Stomach smooth muscle (tissue), 2 donors: Measurements from ENCODE around the gene NKTR.

ENCODE experiments used
- H3K27ac ChIP-seq: one replicate; pipeline ENCODE4 v1.7.0; 2013; ENCODE audit warnings: mild to moderate bottlenecking, low read length, inconsistent platforms
- H3K27me3 ChIP-seq, 2 donors: one replicate each; pipeline ENCODE4 v1.7.0; 2013; ENCODE audit warnings: low read length in 2 of 2; ENCODE audit not compliant: insufficient read depth in 2 of 2, control insufficient read depth in 1 of 2
- H3K36me3 ChIP-seq, 2 donors: one replicate each; pipeline ENCODE4 v1.7.0; 2013; ENCODE audit warnings: low read length in 2 of 2; ENCODE audit not compliant: control insufficient read depth in 2 of 2, insufficient read depth in 2 of 2
- H3K4me1 ChIP-seq: one replicate; pipeline ENCODE4 v1.7.0; 2013; ENCODE audit warnings: low read length; ENCODE audit not compliant: control insufficient read depth, insufficient read depth
- H3K4me3 ChIP-seq, 2 donors: one replicate each; pipeline ENCODE4 v1.7.0; 2013; ENCODE audit warnings: low read length in 2 of 2
- H3K9ac ChIP-seq, 2 donors: one replicate each; pipeline ENCODE4 v1.7.0; 2013; ENCODE audit warnings: low read length in 2 of 2, mild to moderate bottlenecking in 1 of 2
- H3K9me3 ChIP-seq, 2 donors: one replicate each; pipeline ENCODE4 v1.7.0; 2013; ENCODE audit warnings: low read length in 2 of 2; ENCODE audit not compliant: control insufficient read depth in 2 of 2
- donor health status: healthy.
- donor health status: Pancreatic carcinoma.

NKTR gene

GRCh38 chr3:42651248-42652091, 51.0 kb downstream of the NKTR start:
- peaks cover 52% of the 10 kb centered on the region for H3K4me1 ChIP-seq
- peak overlapping the region in 1 of 2 donors; percentile 87 for H3K4me3 ChIP-seq
- H3K9ac ChIP-seq: peak overlapping the region; percentile 13 to 84
- peak overlapping the region; percentile 69 for H3K27ac ChIP-seq
- no peaks in the 10 kb centered on the region for H3K27me3 ChIP-seq
- H3K36me3 ChIP-seq: peaks cover 3 to 14% of the 10 kb centered on the region in 2 donors
- H3K9me3 ChIP-seq: no peaks in the 10 kb centered on the region

GRCh38 chr3:42652251-42652610, 51.7 kb downstream of the NKTR start:
- Histone ChIP-seq H3K27me3 (no peaks in the 10 kb centered on the region), H3K9me3 (no peaks in the 10 kb centered on the region), H3K36me3 (peaks cover 3 to 10% of the 10 kb centered on the region in 2 donors), H3K27ac (peak overlapping the region; percentile 69), H3K9ac (peak overlapping the region; percentile 42 to 84), H3K4me1 (peaks cover 57% of the 10 kb centered on the region), H3K4me3 (peak overlapping the region; percentile 36 to 87)

DNA sequence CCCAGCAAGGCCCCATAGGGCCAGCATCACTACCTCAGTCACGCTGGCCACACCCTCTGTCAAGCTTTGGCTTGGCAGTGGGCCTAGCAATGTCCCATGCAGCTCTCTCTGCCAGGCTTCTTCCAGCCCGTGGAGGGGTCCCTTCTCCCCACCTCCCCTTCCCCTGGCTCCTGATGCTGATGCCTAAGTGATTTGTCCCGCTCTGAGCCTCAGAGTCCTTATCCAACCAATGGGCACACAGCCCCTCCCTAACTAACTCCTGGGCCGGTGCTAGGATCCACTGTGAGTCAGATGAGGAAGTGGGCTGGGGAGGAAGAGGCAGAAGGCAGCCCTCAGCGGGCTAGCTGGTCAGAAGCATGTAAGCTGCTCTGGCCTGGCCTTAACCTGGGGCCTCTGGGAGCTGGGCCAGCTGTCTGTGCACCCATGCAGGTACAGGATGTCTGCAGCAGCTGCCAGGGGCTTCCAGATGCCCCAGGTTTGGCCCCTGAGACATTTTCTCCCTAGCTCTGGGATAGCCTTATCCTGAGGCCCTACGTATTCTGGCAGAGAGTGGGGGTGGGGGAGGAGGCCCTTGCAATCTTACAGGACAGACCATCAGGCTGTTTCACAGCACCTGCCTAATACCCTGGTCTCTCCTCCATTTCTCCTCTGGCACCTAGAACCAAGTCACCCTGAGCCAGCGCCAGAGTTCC, 52.3 kb downstream of the NKTR start:
- H3K9ac ChIP-seq: peak overlapping the region; percentile 73 to 84
- peaks cover 3 to 9% of the 10 kb centered on the region in 2 donors for H3K36me3 ChIP-seq
- peaks cover 57% of the 10 kb centered on the region for H3K4me1 ChIP-seq
- no peaks in the 10 kb centered on the region for H3K9me3 ChIP-seq
- peak overlapping the region; percentile 69 for H3K27ac ChIP-seq
- H3K27me3 ChIP-seq: no peaks in the 10 kb centered on the region
- H3K4me3 ChIP-seq: peak overlapping the region; percentile 87 to 89

DNA sequence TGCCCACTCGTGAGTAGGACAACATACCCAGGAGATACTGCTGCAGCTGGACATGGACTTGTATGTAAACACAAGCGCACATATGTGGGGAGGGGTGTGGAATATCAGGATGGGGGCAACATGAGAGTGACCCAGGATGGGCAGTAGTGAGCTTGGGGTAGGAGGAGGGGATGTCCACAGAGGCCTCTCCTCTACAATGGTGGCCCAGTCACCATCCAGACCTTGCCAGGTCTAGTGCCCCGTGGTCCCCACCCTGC, 52.7 kb downstream of the NKTR start:
- peak overlapping the region; percentile 69 for H3K27ac ChIP-seq
- peaks cover 3 to 10% of the 10 kb centered on the region in 2 donors for H3K36me3 ChIP-seq
- peaks cover 57% of the 10 kb centered on the region for H3K4me1 ChIP-seq
- H3K27me3 ChIP-seq: no peaks in the 10 kb centered on the region
- peak overlapping the region; percentile 87 to 89 for H3K4me3 ChIP-seq
- peak overlapping the region; percentile 73 to 84 for H3K9ac ChIP-seq
- no peaks in the 10 kb centered on the region for H3K9me3 ChIP-seq

GRCh38 chr3:42653560-42654330, 53.3 kb downstream of the NKTR start, which contains the start of gene ZBTB47:
TSS of gene ZBTB47 (plus strand) at chr3:42653697. CDS start at chr3:42658356, 4,659 bp downstream.
- peak within 1 kb of the TSS; percentile 84 for H3K27ac ChIP-seq
- H3K4me1 ChIP-seq: peaks cover 61% of the 10 kb centered on the region
- peaks cover 2 to 10% of the 10 kb centered on the region in 2 donors for H3K36me3 ChIP-seq
- no peaks in the 10 kb centered on the region for H3K27me3 ChIP-seq
- no peaks in the 10 kb centered on the region for H3K9me3 ChIP-seq
- peak within 1 kb of the TSS; percentile 87 to 89 for H3K4me3 ChIP-seq
- peak within 1 kb of the TSS; percentile 84 to 92 for H3K9ac ChIP-seq

- Histone ChIP-seq H3K27ac (peak overlapping the region; percentile 84), H3K9ac (peak overlapping the region; percentile 84 to 92), H3K27me3 (no peaks in the 10 kb centered on the region), H3K36me3 (peaks cover 0 to 9% of the 10 kb centered on the region in 2 donors), H3K4me1 (peaks cover 63% of the 10 kb centered on the region), H3K9me3 (no peaks in the 10 kb centered on the region), H3K4me3 (peak overlapping the region; percentile 87 to 89)
Measured at GRCh38 chr3:42654331-42655201, 54.1 kb downstream of the NKTR start.

GRCh38 chr3:42655331-42655888, 54.9 kb downstream of the NKTR start:
- Histone ChIP-seq H3K27me3 (no peaks in the 10 kb centered on the region), H3K4me1 (peaks cover 68% of the 10 kb centered on the region), H3K4me3 (peak overlapping the region; percentile 71 to 87), H3K9me3 (no peaks in the 10 kb centered on the region), H3K27ac (peak overlapping the region; percentile 84), H3K36me3 (peaks cover 0 to 9% of the 10 kb centered on the region in 2 donors), H3K9ac (peak overlapping the region; percentile 84 to 92)

DNA sequence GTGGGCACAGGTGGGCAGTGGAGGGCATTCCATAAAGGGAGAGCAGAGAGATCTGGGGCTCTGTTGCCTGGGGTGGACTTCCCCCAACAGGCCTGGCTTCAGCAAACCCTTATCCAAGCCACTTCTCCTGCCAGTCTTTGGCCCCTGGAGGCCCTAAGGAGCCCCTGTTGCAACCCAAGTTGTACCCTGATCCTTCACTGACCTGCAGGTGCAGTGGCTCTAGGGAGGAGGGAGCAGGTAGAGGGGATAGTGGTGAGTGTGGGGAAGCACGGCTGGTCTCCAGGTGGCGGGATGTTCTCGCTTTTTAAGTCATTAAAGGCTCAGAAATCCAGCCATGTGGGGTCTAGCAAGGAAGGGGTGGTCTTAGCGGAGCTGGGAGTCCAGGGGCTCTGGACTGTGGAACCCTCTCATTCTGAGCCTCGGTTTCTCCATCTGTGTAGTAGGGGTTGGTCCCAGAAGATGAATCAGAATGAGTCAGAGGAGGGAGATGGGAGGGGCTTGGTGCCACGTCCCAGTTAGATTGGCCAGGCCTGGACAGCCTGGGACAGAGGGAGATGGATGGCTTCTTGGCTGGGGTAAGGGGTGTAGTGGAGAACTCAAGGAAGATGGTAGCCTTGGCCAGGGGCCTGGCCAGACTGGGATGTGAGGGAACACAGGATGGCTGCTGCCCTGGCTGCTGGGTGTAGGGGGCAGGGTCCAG, 55.6 kb downstream of the NKTR start:
- H3K9ac ChIP-seq: no peak overlapping the region

GRCh38 chr3:42656680-42657610, 56.5 kb downstream of the NKTR start:
- H3K4me1 ChIP-seq: peaks cover 65% of the 10 kb centered on the region
- no peak overlapping the region for H3K4me3 ChIP-seq
- H3K36me3 ChIP-seq: peaks cover 0 to 9% of the 10 kb centered on the region in 2 donors
- no peak overlapping the region for H3K9ac ChIP-seq
- no peaks in the 10 kb centered on the region for H3K9me3 ChIP-seq
- H3K27ac ChIP-seq: no peak overlapping the region
- no peaks in the 10 kb centered on the region for H3K27me3 ChIP-seq

More for the DNA sequence above, 55.6 kb downstream of the NKTR start:
- H3K27ac ChIP-seq: peak overlapping the region; percentile 84
- no peaks in the 10 kb centered on the region for H3K9me3 ChIP-seq
- H3K36me3 ChIP-seq: peaks cover 0 to 9% of the 10 kb centered on the region in 2 donors
- H3K4me3 ChIP-seq: no peak overlapping the region
- no peaks in the 10 kb centered on the region for H3K27me3 ChIP-seq
- peaks cover 69% of the 10 kb centered on the region for H3K4me1 ChIP-seq
